ENCODE results near the gene ORC5.

The ORC5 gene

DNA sequence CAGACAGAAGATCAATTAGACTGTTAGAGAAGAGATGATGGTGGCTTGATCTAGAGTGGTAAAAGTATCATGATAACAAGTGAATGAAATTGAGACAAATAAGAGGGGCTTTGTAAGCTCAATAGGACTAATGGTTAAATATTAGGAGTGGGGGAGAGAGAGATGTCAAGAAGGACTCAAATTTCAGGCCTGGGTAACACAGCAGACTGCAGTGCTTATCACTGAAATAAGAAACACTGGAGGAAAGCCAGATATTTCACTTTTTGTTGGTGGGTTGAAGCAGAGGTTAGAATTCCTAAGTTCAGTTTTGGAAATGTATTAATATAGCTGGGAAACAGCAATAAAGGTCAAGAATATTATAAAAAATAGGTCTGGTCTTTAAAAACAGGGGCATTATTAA is 74.6 kb downstream of the ORC5 start:
- no peaks in the 10 kb centered on the region for H3K27me3 ChIP-seq (ENCODE audit: insufficient read depth, low read length, poor library complexity, severe bottlenecking)
- no peaks in the 10 kb centered on the region for H4K20me1 ChIP-seq (ENCODE audit: insufficient read depth, low read length, poor library complexity, severe bottlenecking)
- H3F3A ChIP-seq (ENCODE audit: low read depth) = no peaks in the 10 kb centered on the region
- no peak overlapping the region for H3K4me3 ChIP-seq (ENCODE audit: low read length, poor library complexity, severe bottlenecking)
- H3K4me1 ChIP-seq (ENCODE audit: insufficient read depth, low read length, poor library complexity, severe bottlenecking) = no peaks in the 10 kb centered on the region
- H3K36me3 ChIP-seq (ENCODE audit: insufficient read depth, low read length) = peaks cover 50% of the 10 kb centered on the region; the same call in 1 of the 2 replicates
- H3K9ac ChIP-seq (ENCODE audit: low read depth, low read length, poor library complexity, severe bottlenecking) = no peak overlapping the region
- no peak for TF ChIP-seq EZH2phosphoT487 (IDR thresholded peaks at IDR 0.05; ENCODE audit: borderline replicate concordance)
- TF ChIP-seq, protein P1, sequence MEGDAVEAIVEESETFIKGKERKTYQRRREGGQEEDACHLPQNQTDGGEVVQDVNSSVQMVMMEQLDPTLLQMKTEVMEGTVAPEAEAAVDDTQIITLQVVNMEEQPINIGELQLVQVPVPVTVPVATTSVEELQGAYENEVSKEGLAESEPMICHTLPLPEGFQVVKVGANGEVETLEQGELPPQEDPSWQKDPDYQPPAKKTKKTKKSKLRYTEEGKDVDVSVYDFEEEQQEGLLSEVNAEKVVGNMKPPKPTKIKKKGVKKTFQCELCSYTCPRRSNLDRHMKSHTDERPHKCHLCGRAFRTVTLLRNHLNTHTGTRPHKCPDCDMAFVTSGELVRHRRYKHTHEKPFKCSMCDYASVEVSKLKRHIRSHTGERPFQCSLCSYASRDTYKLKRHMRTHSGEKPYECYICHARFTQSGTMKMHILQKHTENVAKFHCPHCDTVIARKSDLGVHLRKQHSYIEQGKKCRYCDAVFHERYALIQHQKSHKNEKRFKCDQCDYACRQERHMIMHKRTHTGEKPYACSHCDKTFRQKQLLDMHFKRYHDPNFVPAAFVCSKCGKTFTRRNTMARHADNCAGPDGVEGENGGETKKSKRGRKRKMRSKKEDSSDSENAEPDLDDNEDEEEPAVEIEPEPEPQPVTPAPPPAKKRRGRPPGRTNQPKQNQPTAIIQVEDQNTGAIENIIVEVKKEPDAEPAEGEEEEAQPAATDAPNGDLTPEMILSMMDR (conservative IDR thresholded peaks at IDR 0.05; ENCODE audit: low read length) = no peak
- H2AFZ ChIP-seq (ENCODE audit: low read length) = no peak overlapping the region
- no peak overlapping the region for H3K4me2 ChIP-seq (ENCODE audit: low read depth, low read length, poor library complexity, severe bottlenecking)
- no peaks in the 10 kb centered on the region for H3K79me2 ChIP-seq (ENCODE audit: insufficient read depth, low read length)
- no peaks in the 10 kb centered on the region for H3K9me3 ChIP-seq (ENCODE audit: insufficient read depth, low read depth, low read length)
- H3K9me2 ChIP-seq (replicated peaks; ENCODE audit: low read depth, low read length) = no peaks in the 10 kb centered on the region

- H4K20me1 ChIP-seq (ENCODE audit: insufficient read depth, low read length, poor library complexity, severe bottlenecking) = no peaks in the 10 kb centered on the region
- no peaks in the 10 kb centered on the region for H3F3A ChIP-seq (ENCODE audit: low read depth)
- H3K4me1 ChIP-seq (ENCODE audit: insufficient read depth, low read length, poor library complexity, severe bottlenecking) = no peaks in the 10 kb centered on the region
- no peak overlapping the region for H3K4me2 ChIP-seq (ENCODE audit: low read depth, low read length, poor library complexity, severe bottlenecking)
- no peaks in the 10 kb centered on the region for H3K9me3 ChIP-seq (ENCODE audit: insufficient read depth, low read depth, low read length)
- H3K4me3 ChIP-seq (ENCODE audit: low read length, poor library complexity, severe bottlenecking) = no peak overlapping the region
- H3K9ac ChIP-seq (ENCODE audit: low read depth, low read length, poor library complexity, severe bottlenecking) = no peak overlapping the region
- no peak overlapping the region for H2AFZ ChIP-seq (ENCODE audit: low read length)
- H3K27me3 ChIP-seq (ENCODE audit: insufficient read depth, low read length, poor library complexity, severe bottlenecking) = no peaks in the 10 kb centered on the region
- H3K9me2 ChIP-seq (replicated peaks; ENCODE audit: low read depth, low read length) = no peaks in the 10 kb centered on the region
- peaks cover 51% of the 10 kb centered on the region; the same call in 1 of the 2 replicates for H3K36me3 ChIP-seq (ENCODE audit: insufficient read depth, low read length)
- no peaks in the 10 kb centered on the region for H3K79me2 ChIP-seq (ENCODE audit: insufficient read depth, low read length)
- TF ChIP-seq, protein P1 (conservative IDR thresholded peaks at IDR 0.05; ENCODE audit: low read length) = no peak
- no peak for TF ChIP-seq EZH2phosphoT487 (IDR thresholded peaks at IDR 0.05; ENCODE audit: borderline replicate concordance)
These were observed 77.1 kb downstream of the ORC5 start for GRCh38 chr7:104130726-104131125.

GRCh38 chr7:104127204-104127603 is 80.6 kb downstream of the ORC5 start:
- H3K27me3 ChIP-seq (ENCODE audit: insufficient read depth, low read length, poor library complexity, severe bottlenecking) = no peaks in the 10 kb centered on the region
- no peaks in the 10 kb centered on the region for H3K9me2 ChIP-seq (replicated peaks; ENCODE audit: low read depth, low read length)
- no peaks in the 10 kb centered on the region for H3K4me1 ChIP-seq (ENCODE audit: insufficient read depth, low read length, poor library complexity, severe bottlenecking)
- no peak overlapping the region for H3K4me2 ChIP-seq (ENCODE audit: low read depth, low read length, poor library complexity, severe bottlenecking)
- no peaks in the 10 kb centered on the region for H3K79me2 ChIP-seq (ENCODE audit: insufficient read depth, low read length)
- no peak for TF ChIP-seq EZH2phosphoT487 (IDR thresholded peaks at IDR 0.05; ENCODE audit: borderline replicate concordance)
- TF ChIP-seq, protein P1 (conservative IDR thresholded peaks at IDR 0.05; ENCODE audit: low read length) = no peak
- H3F3A ChIP-seq (ENCODE audit: low read depth) = no peaks in the 10 kb centered on the region
- H3K4me3 ChIP-seq (ENCODE audit: low read length, poor library complexity, severe bottlenecking) = no peak overlapping the region
- peaks cover 48% of the 10 kb centered on the region; the same call in 1 of the 2 replicates for H3K36me3 ChIP-seq (ENCODE audit: insufficient read depth, low read length)
- no peaks in the 10 kb centered on the region for H4K20me1 ChIP-seq (ENCODE audit: insufficient read depth, low read length, poor library complexity, severe bottlenecking)
- H3K9me3 ChIP-seq (ENCODE audit: insufficient read depth, low read depth, low read length) = no peaks in the 10 kb centered on the region
- no peak overlapping the region for H3K9ac ChIP-seq (ENCODE audit: low read depth, low read length, poor library complexity, severe bottlenecking)
- H2AFZ ChIP-seq (ENCODE audit: low read length) = no peak overlapping the region
